K562 (cell line): ENCODE measurements around the gene RBBP5. TPM values are rescaled to one million over a fixed set of nuclear protein-coding genes. Genes with fewer than 3 reads are reported as not detected.

ENCODE experiments used
- BRF2 ChIP-seq: IDR thresholded peaks from 3 replicates; pipeline ENCODE4 v1.6.1; 2011; ENCODE audit warnings: borderline replicate concordance, mild to moderate bottlenecking; ENCODE audit not compliant: insufficient read length, insufficient read depth
- CHD2 ChIP-seq: IDR thresholded peaks from 2 replicates; pipeline ENCODE4 v1.6.1; 2011; ENCODE audit warnings: low read depth, low read length
- DACH1 ChIP-seq: fragments of 450-650 bp; IDR thresholded peaks from 2 replicates; pipeline ENCODE4 v1.6.1; 2018; ENCODE audit not compliant: partially characterized antibody
- ETS1 ChIP-seq: conservative IDR thresholded peaks from 2 replicates; pipeline ENCODE4 v1.6.1; 2011; ENCODE audit warnings: low read depth, mild to moderate bottlenecking, low read length; ENCODE audit not compliant: control insufficient read depth
- GTF2B ChIP-seq: IDR thresholded peaks from 2 replicates; pipeline ENCODE4 v1.6.1; 2011; ENCODE audit not compliant: insufficient read length; ENCODE audit errors: extremely low read depth
- HMGN3 ChIP-seq: IDR thresholded peaks from 2 replicates; pipeline ENCODE4 v1.6.1; 2011; ENCODE audit warnings: borderline replicate concordance, low read depth, mild to moderate bottlenecking, mixed read lengths, low read length; ENCODE audit not compliant: insufficient read length; ENCODE audit errors: extremely low read depth
- MCM7 ChIP-seq, 2 experiments: fragments of 450-650 bp; IDR thresholded peaks; 2 replicates each; pipeline ENCODE4 v1.6.1; 2016 to 2018
- NFYB ChIP-seq: IDR thresholded peaks from 2 replicates; pipeline ENCODE4 v1.6.1; 2011; ENCODE audit warnings: mild to moderate bottlenecking, moderate library complexity; ENCODE audit not compliant: insufficient read length; ENCODE audit errors: extremely low read depth
- PHF20 ChIP-seq: fragments of 450-650 bp; IDR thresholded peaks from 2 replicates; pipeline ENCODE4 v1.6.1; 2018; ENCODE audit not compliant: partially characterized antibody
- SMAD4 ChIP-seq: fragments of 250-450 bp; sonication (Bioruptor Pico); conservative IDR thresholded peaks from 2 replicates; pipeline ENCODE4 v1.8.0; 2021; ENCODE audit warnings: inconsistent platforms, mild to moderate bottlenecking, moderate library complexity
- TEAD4 ChIP-seq, 2 experiments: sonication (generic) in 1 of 2; formaldehyde crosslinking in 1 of 2; IDR thresholded peaks; 2 replicates each; pipeline versions ENCODE4 v1.6.1 to v1.8.0; 2012 to 2022; ENCODE audit warnings: borderline replicate concordance in 1 of 2, inconsistent platforms in 1 of 2, low read length in 1 of 2, mild to moderate bottlenecking in 1 of 2, missing genetic modification reagents in 1 of 2
- U2AF2 ChIP-seq: fragments of 200-400 bp; formaldehyde crosslinking; optimal IDR thresholded peaks from 2 replicates; pipeline ENCODE3; 2017; ENCODE audit warnings: low read depth, mild to moderate bottlenecking, low read length
- ZNF347 ChIP-seq: fragments of 450-650 bp; formaldehyde crosslinking; IDR thresholded peaks from 2 replicates; pipeline ENCODE4 v1.4.0; 2020; ENCODE audit warnings: low read depth, mild to moderate bottlenecking, moderate library complexity
- ZNF583 ChIP-seq: fragments of 250-450 bp; sonication (Bioruptor Pico); IDR thresholded peaks from 2 replicates; pipeline ENCODE4 v1.4.0; 2020
- polyA plus RNA-seq, 8 experiments: library from polyadenylated mRNA; depleted of rRNA in 4 of 8; stranded (reverse) in 5 of 8; unstranded in 3 of 8; fragments of >200 nt; fragmentation: Nextera tagmentation in 2 of 8; fragmentation: Illumina TruSeq in 1 of 8; extraction: Ambion mirVana in 2 of 8; extraction: Trizol in 1 of 8; gene quantifications; 2 replicates each; pipeline versions ENCODE4 v1.2.1 to v1.2.3, GENCODE V29; 2011 to 2014; ENCODE audit warnings: inconsistent platforms in 1 of 8, missing spikeins in 1 of 8
- total RNA-seq, 7 experiments: library from RNA; depleted of rRNA in 6 of 7; stranded (reverse); fragments of >200 nt in 6 of 7; fragmentation: Illumina TruSeq in 2 of 7; extraction: Trizol in 2 of 7; gene quantifications; 2 replicates each; pipeline versions ENCODE4 v1.2.1 to v1.2.3, GENCODE V29; 2011 to 2021; ENCODE audit warnings: low replicate concordance in 1 of 7
- TF ChIP-seq, protein P1 (sequence below): sonication (generic); formaldehyde crosslinking; IDR thresholded peaks from 2 replicates; pipeline ENCODE4 v1.8.0; 2022; ENCODE audit warnings: missing genetic modification reagents, mild to moderate bottlenecking, borderline replicate concordance
- TF ChIP-seq, protein P2 (sequence below): sonication (generic); formaldehyde crosslinking; IDR thresholded peaks from 2 replicates; pipeline ENCODE4 v1.8.0; 2023; ENCODE audit warnings: mild to moderate bottlenecking, missing genetic modification reagents

RBBP5 gene
- total and polyA plus RNA-seq, 9 of the 15 experiments (the other 6 are each of a cell fraction or from before 2014, with no cell fraction given): 17.2 to 37.4 (median 28.4) TPM

DNA sequence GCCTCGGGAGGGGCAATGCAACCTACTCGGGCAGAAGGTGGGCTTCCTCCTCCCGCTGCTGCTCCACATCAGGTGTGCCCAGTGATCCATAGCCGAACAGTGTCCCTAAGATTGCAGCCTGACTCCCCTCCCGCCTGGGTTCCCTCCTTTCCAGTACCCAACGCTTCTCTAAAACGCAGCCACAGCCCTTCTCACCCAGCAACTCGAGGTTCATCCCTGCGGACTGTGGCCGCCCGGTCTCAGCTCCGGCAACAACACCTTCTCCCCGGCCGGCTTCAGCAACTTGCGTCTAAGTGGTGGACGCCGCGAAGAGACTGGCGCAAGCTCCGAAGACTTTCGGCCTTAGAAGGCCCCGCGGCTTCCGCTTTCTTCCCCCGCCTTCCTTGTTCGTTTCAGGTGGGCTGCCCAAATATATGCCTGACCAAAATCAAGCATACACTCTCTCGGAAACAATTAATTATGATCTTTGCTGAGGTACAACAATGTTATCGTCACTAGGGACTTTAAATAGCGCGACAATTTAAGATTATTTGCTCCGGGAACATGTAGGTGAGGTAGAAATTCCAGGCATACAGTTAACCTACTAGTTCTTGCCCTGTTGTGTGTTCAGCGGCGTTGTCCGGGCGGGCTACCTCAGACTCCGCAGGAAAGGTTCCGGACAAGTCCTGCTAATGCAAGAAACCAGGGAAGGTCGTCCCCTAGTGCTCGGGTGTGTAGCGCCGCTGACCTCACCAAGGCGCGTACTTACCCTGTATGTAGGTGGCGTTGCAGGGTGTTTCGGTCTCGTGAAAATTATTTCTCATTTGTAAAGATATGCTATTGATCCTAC is at the start of gene RBBP5 (continued):
- peak; percentile 83 for TF ChIP-seq TEAD4 (IDR thresholded peaks at IDR 0.05; ENCODE audit: low read length)
- no peak for TF ChIP-seq TEAD4 (CRISPR knock-in tag; IDR thresholded peaks at IDR 0.05; ENCODE audit: borderline replicate concordance)
- TF ChIP-seq, protein P1, sequence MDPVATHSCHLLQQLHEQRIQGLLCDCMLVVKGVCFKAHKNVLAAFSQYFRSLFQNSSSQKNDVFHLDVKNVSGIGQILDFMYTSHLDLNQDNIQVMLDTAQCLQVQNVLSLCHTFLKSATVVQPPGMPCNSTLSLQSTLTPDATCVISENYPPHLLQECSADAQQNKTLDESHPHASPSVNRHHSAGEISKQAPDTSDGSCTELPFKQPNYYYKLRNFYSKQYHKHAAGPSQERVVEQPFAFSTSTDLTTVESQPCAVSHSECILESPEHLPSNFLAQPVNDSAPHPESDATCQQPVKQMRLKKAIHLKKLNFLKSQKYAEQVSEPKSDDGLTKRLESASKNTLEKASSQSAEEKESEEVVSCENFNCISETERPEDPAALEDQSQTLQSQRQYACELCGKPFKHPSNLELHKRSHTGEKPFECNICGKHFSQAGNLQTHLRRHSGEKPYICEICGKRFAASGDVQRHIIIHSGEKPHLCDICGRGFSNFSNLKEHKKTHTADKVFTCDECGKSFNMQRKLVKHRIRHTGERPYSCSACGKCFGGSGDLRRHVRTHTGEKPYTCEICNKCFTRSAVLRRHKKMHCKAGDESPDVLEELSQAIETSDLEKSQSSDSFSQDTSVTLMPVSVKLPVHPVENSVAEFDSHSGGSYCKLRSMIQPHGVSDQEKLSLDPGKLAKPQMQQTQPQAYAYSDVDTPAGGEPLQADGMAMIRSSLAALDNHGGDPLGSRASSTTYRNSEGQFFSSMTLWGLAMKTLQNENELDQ: no peak
- 0 out of 2 replicates have a peak, but pooled peaks have one; percentile 29 for TF ChIP-seq ZNF347
- TF ChIP-seq U2AF2: no peak
- peak; percentile 98 for TF ChIP-seq DACH1
- peak; percentile 97 for TF ChIP-seq PHF20
- TF ChIP-seq ETS1: no peak; the same call in 1 of the 2 replicates
- TF ChIP-seq BRF2: no peak
- no peak for TF ChIP-seq GTF2B
- no peak for TF ChIP-seq HMGN3
- no peak for TF ChIP-seq NFYB
- peak; percentile 85; the same call in 1 of the 2 replicates for TF ChIP-seq SMAD4
- TF ChIP-seq MCM7 (IDR thresholded peaks at IDR 0.05): no peak
- peak; percentile 40; the same call in 1 of the 2 replicates for TF ChIP-seq ZNF583
- TF ChIP-seq, protein P2, sequence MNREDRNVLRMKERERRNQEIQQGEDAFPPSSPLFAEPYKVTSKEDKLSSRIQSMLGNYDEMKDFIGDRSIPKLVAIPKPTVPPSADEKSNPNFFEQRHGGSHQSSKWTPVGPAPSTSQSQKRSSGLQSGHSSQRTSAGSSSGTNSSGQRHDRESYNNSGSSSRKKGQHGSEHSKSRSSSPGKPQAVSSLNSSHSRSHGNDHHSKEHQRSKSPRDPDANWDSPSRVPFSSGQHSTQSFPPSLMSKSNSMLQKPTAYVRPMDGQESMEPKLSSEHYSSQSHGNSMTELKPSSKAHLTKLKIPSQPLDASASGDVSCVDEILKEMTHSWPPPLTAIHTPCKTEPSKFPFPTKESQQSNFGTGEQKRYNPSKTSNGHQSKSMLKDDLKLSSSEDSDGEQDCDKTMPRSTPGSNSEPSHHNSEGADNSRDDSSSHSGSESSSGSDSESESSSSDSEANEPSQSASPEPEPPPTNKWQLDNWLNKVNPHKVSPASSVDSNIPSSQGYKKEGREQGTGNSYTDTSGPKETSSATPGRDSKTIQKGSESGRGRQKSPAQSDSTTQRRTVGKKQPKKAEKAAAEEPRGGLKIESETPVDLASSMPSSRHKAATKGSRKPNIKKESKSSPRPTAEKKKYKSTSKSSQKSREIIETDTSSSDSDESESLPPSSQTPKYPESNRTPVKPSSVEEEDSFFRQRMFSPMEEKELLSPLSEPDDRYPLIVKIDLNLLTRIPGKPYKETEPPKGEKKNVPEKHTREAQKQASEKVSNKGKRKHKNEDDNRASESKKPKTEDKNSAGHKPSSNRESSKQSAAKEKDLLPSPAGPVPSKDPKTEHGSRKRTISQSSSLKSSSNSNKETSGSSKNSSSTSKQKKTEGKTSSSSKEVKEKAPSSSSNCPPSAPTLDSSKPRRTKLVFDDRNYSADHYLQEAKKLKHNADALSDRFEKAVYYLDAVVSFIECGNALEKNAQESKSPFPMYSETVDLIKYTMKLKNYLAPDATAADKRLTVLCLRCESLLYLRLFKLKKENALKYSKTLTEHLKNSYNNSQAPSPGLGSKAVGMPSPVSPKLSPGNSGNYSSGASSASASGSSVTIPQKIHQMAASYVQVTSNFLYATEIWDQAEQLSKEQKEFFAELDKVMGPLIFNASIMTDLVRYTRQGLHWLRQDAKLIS (CRISPR knock-in tag): peak; percentile 98
- peak; percentile 50; the same call in 1 of the 2 replicates for TF ChIP-seq CHD2
